Hematopoietic multipotent progenitor cell treated with erythropoietin and hydrocortisone succinate and interleukin-3 and kit ligand, for 8 days (in vitro differentiated cells): ENCODE measurements around the gene SKIC8.
"Not testable (repeated sequence)": the region's sequence is repeated elsewhere in the genome, so short reads cannot be mapped to it uniquely, and the experiment has no call there.

Source experiments
- DNase-seq: peaks from one replicate; pipeline ENCODE4 v3.0.0-alpha.2; 2015

The SKIC8 gene

DNA sequence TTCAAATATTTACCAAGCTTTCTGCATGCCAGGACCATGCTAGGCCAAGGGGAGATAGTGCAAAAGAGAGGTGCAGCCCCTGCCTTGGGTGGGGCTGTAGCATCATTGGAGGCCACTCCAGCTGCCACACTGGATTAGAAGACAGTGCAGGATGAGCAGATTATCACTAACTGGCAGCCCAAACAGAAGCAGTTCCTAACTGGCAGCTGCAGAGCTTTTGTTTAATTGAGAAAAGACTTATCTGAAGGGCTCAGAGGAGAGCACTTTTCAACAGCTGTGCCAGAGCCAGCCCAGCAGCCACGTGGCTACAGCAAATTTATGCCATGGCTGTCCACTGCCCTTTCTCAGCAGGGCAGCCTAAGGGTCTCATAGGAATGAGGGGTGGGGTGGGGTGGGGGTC is 51.5 kb downstream of the SKIC8 start:
- DNase-seq = peak; percentile 99

DNA sequence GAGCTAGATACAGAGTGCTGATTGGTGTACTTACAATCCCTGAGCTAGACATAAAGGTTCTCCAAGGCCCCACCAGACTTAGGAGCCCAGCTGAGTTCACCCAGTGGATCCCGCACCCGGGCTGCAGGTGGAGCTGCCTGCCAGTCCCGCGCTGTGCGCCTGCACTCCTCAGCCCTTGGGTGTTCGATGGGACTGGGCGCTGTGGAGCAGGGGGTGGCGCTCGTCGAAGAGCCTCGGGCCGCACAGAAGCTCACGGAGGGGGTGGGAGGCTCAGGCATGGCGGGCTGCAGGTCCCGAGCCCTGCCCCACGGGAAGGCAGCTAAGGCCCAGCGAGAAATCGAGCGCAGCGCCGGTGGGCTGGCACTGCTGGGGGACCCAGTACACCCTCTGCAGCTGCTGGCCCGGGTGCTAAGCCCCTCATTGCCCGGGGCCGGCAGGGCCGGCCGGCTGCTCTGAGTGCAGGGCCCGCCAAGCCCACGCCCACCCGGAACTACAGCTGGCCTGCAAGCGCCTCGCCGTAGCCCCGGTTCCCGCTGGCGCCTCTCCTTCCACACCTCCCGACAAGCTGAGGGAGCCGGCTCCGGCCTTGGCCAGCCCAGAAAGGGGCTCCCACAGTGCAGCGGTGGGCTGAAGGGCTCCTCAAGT is 53.3 kb downstream of the SKIC8 start:
- DNase-seq = not testable (repeated sequence)

DNA sequence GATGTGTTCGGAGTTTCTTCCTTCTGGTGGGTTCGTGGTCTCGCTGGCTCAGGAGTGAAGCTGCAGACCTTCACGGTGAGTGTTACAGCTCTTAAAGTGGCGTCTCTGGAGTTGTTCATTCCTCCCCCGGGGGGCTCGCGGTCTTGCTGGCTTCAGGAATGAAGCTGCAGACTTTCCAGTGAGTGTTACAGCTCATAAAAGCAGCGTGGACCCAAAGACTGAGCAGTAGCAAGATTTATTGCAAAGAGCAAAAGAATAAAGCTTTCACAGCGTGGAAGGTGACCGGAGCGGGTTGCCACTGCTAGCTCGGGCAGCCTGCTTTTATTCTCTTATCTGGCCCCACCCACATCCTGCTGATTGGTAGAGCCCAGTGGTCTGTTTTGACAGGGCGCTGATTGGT is 54.0 kb downstream of the SKIC8 start:
- DNase-seq = peak; percentile 69

DNA sequence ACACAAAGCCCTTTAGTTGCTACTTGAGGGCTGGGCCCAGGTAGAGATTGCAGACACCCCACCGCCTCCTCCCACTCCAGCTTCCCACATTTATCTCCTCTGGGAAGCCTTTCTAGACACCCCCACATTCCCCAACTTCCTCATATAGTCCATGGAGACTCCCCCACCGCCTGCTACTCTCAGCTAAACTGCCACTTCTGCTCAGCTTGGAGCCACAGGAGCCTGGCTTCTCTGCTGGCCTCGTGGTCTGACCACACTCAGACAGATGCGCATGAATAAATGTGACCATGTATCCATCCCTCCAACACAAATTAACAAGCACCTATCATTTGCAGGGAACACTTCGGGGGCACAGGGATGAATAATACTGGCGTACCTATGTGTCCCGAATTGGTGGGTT is 54.5 kb downstream of the SKIC8 start:
- peak; percentile 67 for DNase-seq

DNA sequence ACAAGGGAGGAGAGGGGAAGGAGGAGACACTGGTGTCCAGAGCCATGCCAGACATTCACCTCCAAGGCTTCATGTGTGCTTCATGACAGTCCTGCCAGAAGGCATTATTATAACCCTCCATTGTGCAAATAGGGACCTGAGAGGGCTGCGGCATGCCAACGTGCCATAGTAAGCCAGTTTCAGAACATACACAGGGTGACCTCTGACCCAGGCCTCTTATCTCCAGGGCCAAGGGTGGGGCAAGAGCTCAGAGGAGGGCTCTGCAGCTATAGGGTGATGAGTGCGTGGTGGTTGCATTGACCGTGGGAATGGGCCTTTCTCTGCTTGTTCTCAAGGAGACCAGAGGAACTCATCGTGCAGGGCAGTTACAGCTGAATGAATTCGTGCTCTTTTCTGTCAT is 55.3 kb downstream of the SKIC8 start:
- peak; percentile 86 for DNase-seq

DNA sequence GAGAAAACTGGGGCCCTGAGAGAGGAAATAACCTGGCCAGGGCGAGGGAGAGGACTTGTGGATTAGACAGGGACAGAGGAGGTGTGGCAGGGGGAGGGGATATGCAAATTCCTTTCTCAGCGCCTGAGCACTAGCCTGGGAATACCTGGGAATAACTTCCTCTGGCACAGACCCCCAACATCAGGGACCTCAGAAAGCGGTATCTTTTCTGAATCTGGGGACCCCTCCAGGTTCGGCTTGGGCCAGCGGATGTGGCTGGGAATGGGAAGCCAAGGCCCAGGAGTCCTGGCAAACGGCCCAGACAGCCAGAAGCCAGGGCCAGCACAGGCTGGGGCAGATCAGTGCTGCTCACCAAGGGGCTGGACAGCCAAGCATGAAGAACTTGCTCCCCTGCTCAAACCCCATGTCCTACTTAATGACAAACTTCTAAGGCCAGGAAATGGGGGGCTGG is 55.9 kb downstream of the SKIC8 start:
- peak; percentile 63 for DNase-seq

DNA sequence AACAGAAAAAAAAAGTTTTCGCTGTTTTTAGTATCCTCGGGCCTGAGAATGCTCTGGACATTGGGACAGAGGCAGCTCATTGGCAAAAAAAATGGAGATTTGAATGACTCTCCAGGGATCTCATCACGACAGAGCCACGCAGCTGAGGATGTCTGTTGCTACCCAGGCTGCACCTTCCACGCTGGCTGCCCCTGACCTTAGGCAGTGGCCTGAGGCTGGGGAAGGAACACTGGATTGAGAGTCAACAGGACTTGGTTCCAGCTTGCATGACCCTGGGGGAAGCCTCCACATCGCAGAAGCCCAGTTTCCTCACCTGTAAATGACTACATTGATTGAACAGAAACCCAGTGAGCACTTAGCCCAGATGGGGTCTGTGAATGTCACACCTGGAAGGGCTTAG is 56.4 kb downstream of the SKIC8 start:
- DNase-seq = no peak

DNA sequence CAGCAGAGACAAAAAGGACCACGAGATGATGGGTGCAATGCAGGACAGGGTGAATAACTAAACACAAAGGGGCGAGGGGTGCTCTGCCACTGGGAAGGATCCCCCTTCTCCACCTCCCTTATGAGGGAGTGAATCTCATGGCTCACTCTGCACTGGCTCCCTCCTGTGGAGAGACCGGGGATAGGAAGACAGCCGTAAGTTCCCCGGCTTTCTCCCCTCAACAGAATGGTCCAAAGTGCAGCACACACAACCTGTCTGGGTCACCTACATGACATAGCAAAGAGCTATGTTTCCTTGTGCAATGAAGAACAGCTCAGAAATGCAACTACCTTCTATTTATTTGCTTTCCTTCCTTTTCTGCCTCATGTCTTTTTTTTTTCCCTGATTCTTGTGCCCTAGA is 57.3 kb downstream of the SKIC8 start:
- DNase-seq = peak; percentile 70

DNA sequence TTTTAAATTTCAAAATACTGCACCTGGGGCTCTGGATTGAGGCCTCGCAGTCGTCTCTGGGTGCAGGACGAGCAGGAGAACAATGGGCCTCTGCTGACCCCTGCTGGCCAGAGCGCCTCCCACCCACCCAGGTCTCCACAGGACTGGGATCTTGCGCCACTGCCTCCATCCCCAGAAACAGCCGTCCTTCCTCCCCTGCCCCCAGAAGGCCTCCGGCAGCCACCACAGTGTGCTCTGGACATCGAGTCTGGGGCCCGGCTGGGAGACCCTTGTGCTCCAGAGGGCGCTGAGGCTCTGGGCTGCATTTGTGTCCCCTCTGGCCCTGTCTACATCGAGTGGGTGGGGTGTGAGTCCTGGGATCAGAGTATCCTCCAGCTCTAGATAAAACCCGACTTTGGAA is 58.4 kb downstream of the SKIC8 start:
- peak; percentile 83 for DNase-seq

DNA sequence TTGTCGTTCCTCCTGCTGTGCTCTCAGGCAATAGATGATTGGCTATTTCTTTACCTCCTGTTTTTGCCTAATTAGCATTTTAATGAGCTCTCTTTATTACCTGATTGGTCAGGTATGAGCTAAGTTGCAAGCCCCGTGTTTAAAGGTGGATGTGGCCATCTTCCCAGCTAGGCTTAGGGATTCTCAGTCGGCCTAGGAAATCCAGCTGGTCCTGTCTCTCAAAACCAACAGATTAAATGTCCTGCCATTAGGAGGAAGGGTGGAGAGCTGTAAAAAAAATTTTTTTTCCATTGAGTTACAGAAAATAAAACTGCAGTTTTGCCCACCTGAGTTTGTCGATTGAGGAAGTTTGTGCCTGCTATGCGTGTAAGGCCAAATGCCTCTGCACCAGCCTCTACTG is 59.6 kb downstream of the SKIC8 start:
- no peak for DNase-seq

DNA sequence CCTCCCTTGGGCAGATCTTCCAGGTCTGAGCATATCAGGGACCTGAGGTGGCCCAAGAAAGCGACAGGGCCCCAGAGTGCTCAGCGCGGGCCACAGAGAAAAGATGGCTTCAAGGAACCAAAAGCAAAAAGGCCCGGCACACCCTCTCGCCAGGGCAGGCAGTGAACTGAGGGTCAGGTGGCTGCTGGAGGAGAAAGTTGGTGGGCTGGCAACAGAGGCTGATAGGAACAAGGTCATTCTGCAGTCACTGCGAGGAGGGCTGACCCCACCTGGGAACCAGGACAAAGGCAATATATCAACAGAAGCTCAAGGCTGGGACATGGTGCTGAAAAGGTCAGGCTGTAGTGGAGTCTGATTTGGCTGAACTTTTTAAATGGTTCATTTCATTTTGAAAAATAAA is 62.3 kb downstream of the SKIC8 start:
- DNase-seq = no peak

DNA sequence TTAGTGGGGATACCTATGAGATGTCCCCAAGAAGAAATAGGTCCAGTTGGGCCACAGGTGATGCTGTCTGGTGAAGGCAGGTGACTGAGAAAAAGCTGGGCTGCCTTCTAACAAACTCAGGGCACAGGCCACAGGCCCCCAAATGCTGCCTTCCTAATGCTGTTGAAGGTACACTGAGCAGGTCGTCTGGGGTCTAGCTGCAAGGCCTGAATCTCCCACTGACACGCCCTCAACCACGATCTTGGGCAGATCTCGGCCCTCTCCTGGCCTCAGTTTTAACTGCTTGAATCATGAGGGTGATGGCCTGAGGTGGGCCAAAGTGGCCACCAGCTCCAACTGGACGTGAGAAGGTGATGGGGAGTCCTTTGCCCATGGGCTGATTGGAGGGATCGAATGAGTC is 62.9 kb downstream of the SKIC8 start:
- no peak for DNase-seq

DNA sequence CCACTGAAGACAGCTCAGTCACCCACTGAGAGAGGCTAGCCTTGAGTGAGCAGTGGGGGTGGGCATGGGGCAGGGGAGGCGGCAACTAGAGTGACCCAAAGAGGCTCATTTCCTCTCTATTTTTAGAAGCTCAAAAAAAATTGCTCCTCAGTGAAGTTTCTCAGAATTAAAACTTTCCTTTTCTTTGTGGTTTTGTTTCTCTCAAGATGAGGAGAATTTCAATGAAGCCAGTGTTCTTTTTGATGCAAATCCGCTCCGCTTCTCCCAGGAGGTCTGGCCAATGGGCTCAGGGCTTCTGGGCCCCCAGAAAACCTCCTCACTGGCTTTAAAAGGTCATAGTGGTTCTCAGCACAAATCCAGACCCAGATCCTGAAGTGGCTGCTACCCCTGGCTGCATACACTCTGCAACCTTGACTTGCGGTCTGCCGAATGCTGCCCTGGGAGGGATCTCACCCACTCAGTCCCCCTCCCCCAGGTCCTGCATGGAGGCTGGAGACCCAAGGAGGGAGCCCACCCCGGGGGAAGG is 64.8 kb downstream of the SKIC8 start, which contains the start of gene ACSBG1:
ACSBG1 (minus strand) TSS at position 51 of the 526 bp plus-strand sequence. CDS start 64 bp downstream, outside the sequence.
- no peak for DNase-seq

DNA sequence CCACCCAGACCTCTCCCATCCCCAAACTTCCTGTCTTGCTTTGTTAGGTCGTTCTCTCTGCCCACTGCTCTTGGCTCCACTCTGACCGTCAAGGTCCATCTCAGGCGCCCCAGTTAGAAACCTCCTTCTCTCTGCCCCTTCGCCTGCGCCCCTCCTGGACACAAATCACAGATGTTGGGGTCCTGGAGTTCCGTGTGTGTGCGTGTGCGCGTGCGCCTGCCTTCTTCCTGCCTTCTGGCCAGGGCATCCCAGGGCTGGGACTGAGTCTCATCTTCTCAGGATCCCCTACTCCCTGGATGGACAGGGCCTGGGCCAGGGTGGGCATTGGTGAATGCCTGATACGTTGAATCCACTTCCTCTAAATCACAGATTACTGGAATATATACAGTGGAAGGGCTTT is 65.9 kb downstream of the SKIC8 start:
- DNase-seq = no peak
